Stimulated activated CD8-positive, alpha-beta memory T cell treated with anti-CD3 and anti-CD28 coated beads, Interleukin-7, amount 100 ng/mL, for 24 hours (primary cell): ENCODE measurements around the gene CBFA2T2.
"Not testable (repeated sequence)": the region's sequence is repeated elsewhere in the genome, so short reads cannot be mapped to it uniquely, and the experiment has no call there.

ENCODE experiments used
- DNase-seq: peaks from one replicate; pipeline ENCODE4 v3.0.0-alpha.2; 2020; ENCODE audit warnings: low read depth

CBFA2T2 gene

GRCh38 chr20:33506576-33506975, 16.7 kb downstream of the CBFA2T2 start:
- no peak for DNase-seq

GRCh38 chr20:33507461-33507860, 17.6 kb downstream of the CBFA2T2 start:
- no peak for DNase-seq

DNA sequence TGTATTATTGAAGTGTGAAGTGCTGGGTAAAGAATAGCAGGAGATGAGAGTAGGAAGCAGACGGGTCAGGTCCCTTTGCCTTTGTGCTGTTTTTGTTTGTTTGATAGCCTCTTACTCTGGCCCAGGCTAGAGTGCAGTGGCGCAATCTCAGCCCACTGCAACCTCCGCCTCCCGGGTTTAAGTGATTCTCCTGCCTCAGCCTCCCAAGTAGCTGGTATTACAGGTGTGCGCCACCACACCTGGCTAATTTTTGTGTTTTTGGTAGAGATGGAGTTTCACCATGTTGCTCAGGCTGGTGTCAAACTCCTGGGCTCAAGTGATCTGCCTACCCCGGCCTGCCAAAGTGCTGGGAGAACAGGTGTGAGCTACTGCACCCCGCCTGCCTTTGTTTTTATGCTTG, 18.1 kb downstream of the CBFA2T2 start:
- not testable (repeated sequence) for DNase-seq

- not testable (repeated sequence) for DNase-seq
Observed at GRCh38 chr20:33509057-33509456, 19.2 kb downstream of the CBFA2T2 start.

DNA sequence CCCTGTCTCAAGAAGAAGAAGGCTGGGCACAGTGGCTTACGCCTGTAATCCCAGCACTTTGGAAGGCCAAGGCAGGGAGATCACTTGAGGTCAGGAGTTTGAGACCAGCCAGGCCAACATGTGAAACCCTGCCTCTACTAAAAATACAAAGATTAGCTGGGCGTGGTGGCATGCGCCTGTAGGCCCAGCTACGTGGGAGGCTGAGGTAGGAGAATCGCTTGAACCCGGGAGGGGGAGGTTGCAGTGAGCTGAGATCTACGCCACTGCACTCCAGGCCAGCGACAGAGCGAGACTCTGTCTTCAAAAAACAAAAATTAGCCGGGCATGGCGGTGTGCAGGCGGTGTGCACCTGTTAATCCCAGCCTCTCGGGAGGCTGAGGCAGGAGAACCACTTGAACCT, 22.0 kb downstream of the CBFA2T2 start:
- DNase-seq, result not testable (repeated sequence)

DNA sequence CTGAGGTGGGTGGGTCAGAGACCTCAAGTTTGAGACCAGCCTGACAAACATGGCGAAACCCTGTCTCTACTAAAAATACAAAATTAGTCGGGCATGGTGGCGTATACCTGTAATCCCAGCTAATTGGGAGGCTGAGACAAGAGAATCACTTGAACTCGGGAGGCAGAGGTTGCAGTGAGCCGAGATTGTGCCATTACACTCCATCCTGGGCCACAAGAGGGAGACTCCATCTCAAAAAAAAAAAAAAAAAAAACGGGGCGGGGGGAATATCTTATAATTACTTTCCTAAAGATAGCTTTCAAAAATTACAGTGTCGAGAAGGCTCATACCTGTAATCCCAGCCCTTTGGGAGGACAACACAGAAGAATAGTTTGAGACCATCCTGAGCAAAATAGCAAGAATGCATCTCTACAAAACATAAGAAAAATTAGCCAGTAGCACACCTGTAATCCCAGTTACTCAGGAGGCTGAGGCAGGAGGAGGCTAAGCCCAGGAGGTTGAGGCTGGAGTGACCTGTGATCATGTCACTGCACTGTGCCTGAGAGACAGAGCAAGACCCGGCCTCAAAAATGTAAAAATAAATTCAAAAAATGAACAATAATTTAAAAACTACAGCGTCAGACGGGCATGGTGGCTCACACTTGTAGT, 25.8 kb downstream of the CBFA2T2 start:
- DNase-seq, result no peak

GRCh38 chr20:33516882-33517281, 27.0 kb downstream of the CBFA2T2 start:
- DNase-seq, result no peak

GRCh38 chr20:33518071-33518470, 28.2 kb downstream of the CBFA2T2 start:
- no peak for DNase-seq

DNA sequence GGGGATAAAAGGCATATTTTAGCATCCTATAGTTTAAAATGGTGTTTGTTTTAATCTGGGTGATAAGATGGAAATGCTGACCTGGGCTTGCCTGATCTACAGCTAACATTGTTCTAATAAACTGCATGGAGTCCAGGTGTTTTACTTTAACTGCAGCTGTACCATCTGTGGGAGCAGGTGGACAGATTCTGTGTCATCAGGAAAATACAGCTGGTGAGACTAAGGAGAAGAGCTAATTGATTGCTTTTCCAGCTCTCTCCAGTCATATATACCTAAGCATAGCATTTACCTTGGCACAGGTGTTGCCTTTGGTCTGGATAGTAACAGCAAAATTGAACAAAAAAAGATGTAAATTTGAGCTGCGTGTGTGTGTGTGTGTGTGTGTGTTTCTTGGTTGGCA, 31.6 kb downstream of the CBFA2T2 start:
- no peak for DNase-seq

GRCh38 chr20:33522256-33522820, 32.4 kb downstream of the CBFA2T2 start:
- no peak for DNase-seq

DNA sequence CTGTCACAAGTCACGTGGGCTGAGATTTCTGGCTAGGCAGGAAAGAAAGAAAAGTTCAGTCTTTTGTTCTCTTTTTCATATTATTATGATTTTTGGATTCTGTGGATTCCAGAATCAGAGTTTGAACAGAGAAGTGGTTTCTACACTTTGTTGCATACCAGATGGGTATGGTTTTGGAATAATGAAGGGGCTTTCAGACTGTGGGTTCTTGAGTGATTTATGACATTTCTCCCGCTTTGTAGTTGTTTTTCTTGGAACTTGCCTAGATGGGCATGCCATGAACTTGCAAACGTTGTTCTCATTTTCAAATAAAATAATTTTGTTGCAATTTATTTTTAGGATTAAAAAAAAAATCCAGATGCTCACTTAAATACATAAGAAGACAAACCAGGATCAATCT, 34.4 kb downstream of the CBFA2T2 start:
- no peak for DNase-seq

GRCh38 chr20:33526769-33527168, 36.9 kb downstream of the CBFA2T2 start:
- DNase-seq, result no peak

DNA sequence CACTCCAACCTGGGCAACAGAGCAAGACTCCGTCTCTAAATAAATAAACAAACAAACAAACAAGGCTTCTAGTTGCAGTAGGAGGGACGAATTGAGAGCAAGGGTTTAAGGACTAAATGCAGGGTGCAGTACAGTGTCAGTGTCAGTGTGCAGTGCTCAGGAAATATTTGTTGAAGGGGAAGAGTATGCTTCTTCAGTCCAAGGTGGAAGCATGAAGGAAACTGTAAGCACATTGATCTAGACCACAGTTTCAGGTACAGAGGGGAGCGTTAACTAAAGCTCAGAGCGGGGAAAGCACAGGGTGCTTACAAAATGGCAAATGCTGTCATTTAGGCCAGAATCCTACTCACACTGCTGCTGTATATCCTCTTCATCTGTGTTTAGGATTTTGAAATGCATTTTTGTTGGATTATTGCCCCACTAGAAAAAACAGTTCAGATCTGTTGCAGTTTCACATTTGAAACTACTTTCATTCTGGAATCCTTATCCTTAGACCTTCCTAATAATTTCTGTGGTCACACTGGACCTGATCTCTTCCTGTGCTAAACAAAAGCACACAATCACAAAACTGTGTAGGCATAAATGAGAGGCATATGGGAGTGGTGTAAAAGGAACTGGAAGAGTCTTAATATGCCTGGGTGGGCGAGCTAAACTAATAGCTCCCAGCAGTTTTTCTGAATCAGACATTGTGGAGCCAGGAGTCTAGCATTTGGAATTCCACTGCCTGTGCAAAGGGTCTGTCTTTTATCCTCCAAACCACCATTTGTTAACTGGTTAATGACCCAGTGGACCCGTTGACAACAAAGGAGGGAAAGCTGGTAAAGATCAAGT, 41.4 kb downstream of the CBFA2T2 start:
- DNase-seq, result no peak

- no peak for DNase-seq
Observed at GRCh38 chr20:33531885-33532284, 42.0 kb downstream of the CBFA2T2 start.

DNA sequence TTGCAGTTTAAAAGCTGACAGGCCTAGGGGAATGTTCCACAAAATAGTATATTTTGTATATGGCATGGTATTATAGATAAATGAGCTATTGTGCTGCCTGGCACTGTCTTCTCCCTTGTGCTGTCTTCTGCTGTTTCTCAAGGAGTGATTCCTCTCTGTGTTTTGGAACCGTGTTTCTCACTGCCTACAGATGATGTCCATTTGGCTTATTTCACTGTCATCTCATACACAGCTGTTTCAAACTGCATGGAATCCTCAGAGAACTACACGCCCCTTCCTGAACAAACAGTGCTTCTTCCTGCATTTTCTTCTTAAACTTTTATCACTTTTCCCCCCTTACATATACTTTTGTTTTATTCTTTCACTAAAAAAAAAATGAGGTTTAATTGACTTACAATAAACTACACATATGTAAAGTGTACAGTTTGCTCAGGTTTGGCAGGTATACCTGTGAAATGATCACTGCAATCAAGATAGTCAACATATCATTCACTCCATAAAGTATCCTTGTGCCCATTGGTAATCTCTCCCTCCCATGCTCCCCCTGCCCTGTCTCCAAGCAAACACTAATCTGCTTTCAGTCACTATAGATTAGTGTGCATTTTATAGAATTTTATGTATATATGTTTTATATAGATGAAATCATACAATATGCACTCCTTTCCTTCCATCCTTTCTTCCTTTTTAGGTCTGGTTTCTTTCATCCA, 43.0 kb downstream of the CBFA2T2 start:
- no peak for DNase-seq

- DNase-seq, result not testable (repeated sequence)
Observed at GRCh38 chr20:33535717-33536116, 45.8 kb downstream of the CBFA2T2 start.

DNA sequence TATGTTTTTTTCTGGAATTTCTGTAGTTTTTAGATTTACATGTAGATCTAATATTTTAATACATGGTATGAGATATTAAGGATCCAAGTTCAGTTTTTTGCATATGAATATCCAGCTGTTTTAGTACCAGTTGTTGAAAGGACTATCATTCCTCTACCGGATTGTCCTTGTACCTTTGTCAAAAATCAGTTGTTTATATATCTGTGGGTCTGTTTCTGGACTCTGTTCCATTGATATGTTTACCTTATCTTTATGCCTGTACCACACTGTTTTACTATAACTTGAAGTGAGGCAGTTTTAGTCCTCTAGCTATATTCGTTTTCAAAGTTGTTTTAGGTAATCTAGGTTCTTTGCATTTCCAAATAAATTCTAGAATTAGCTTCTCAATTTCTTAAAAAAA, 47.7 kb downstream of the CBFA2T2 start:
- DNase-seq, result no peak

DNA sequence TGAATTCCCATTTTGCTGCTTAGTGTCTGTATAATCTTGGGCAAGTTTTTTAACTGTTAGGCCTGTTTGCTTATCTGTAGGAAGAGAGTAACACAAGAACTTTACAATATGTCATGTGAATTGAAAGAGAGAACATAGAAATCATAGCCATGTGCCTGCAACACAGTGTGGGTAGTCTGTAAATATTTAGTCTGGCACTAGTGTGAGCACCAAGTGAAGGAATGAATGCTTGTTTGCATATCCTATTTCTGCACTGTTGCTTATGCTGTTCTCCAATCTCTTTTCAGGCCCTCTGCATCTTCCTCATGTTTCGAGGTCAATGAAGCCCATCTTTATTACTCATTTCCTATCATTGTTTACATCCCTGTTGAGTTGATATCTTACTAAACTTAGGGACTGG, 49.2 kb downstream of the CBFA2T2 start:
- no peak for DNase-seq

DNA sequence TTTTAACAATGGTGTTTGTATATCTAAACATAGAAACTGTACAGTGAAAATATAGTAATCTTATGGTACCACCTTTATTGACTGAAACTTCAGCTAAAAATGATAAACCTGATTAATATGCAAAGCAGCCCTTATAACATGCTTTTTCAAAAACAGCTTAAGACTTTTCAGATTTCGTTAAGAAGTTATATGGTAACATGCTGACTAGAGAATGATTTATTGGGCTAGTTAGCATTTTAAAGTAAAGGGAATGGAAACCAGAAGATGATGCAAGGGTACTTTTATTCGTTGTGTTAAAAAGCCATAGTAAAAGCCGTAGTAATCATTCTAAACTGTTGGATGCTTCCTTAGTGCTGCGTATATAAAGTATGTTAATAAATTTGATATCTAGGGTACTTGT, 50.5 kb downstream of the CBFA2T2 start:
- no peak for DNase-seq

DNA sequence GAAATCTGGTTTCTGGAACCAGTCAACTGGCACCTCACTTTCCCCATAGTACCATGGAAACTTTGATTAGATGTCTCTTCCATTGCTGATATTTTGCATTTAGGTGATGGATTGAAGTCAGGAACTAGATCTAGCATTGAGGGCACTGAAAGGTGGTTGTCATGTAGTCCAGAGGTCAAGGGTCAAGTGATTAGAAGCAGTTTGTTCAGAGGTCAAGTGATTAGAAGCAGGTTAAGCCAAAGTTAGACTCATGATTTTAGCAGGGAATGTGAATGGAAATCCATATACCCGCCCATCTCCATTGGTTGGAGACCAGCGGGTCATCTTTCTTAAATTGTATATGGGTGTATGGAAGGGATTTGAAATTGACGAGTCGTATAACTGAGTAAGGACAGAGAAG, 51.2 kb downstream of the CBFA2T2 start:
- DNase-seq, result no peak

DNA sequence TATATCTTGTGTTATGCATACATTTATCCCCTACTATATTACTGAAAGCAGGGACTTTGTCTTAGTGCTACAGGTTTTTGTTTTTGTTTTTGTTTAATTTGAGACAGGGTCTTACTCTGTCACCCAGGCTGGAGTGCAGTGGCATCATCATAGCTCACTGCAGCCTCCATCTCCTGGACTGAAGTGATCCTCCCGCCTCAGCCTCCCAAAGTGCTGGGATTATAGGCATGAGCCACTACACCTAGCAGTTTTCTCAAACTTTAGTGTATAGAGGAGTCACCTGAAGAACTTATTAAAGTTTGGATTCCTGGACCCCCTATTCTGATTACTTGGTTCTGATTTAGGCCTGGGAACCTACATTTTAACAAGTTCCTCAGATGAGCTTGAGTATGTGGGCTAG, 51.9 kb downstream of the CBFA2T2 start:
- DNase-seq, result no peak

DNA sequence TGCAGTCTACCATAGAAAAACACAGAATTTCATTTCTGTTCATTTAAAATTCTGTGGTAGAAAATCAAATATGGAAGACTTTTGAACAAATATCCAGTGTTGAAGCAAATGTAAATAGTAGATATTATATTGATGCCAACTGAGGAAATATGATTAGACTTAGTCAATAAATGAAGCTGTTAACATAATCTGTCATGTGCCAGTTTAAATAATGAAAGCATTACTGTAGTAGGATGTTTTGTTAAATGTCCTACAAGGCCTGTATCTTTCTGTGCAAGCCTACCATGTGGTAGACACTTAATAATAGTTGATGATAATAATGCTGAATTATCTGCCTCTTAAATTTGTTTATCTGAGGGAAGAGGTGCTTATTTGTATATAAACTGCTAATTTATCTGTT, 55.9 kb downstream of the CBFA2T2 start:
- no peak for DNase-seq
